Smooth muscle cell (in vitro differentiated cells): ENCODE measurements around the gene LTF. TPM values are rescaled to one million over a fixed set of nuclear protein-coding genes. Genes with fewer than 3 reads are reported as not detected.
A peak's percentile ranks its signal among the peaks of the same experiment; 100 is the strongest.

Experiments
- DNase-seq: peaks from one replicate; lab custom pipeline; 2025; ENCODE audit not compliant: unreplicated experiment; lab: John Stamatoyannopoulos, UW
- H2AFZ ChIP-seq: fragments of 200-600 bp; sonication (generic); 2 replicates; pipeline ENCODE4 v1.6.0; 2016; ENCODE audit warnings: antibody characterized with exemption, low read depth, mild to moderate bottlenecking
- H3F3A ChIP-seq: fragments of 200-600 bp; sonication (generic); 2 replicates; pipeline ENCODE4 v1.6.0; 2017; ENCODE audit warnings: antibody characterized with exemption, low read depth
- H3K27ac ChIP-seq: fragments of 200-600 bp; sonication (generic); 2 replicates; pipeline ENCODE4 v1.5.1; 2016; ENCODE audit warnings: low read depth, mild to moderate bottlenecking
- H3K27me3 ChIP-seq: fragments of 200-600 bp; sonication (generic); 2 replicates; pipeline ENCODE4 v1.6.1; 2016; ENCODE audit warnings: low read depth, mild to moderate bottlenecking
- H3K36me3 ChIP-seq: fragments of 200-600 bp; sonication (generic); 2 replicates; pipeline ENCODE4 v1.5.1; 2016; ENCODE audit warnings: low read depth
- H3K4me1 ChIP-seq: fragments of 200-600 bp; sonication (generic); 2 replicates; pipeline ENCODE4 v1.5.1; 2016; ENCODE audit warnings: low read depth
- H3K4me2 ChIP-seq: fragments of 200-600 bp; sonication (generic); 2 replicates; pipeline ENCODE4 v1.6.0; 2016; ENCODE audit warnings: mild to moderate bottlenecking
- H3K4me3 ChIP-seq: fragments of 200-600 bp; sonication (generic); 2 replicates; pipeline ENCODE4 v1.5.1; 2016; ENCODE audit warnings: mild to moderate bottlenecking
- H3K79me2 ChIP-seq: fragments of 200-600 bp; sonication (generic); 2 replicates; pipeline ENCODE4 v1.6.0; 2016; ENCODE audit warnings: low read depth, mild to moderate bottlenecking
- H3K9ac ChIP-seq: fragments of 200-600 bp; sonication (generic); 2 replicates; pipeline ENCODE4 v1.6.0; 2016; ENCODE audit warnings: low read depth
- H3K9me3 ChIP-seq: fragments of 200-600 bp; sonication (generic); replicated peaks from 2 replicates; pipeline ENCODE4 v1.5.1; 2016; ENCODE audit warnings: low read depth
- H4K20me1 ChIP-seq: fragments of 200-600 bp; sonication (generic); 2 replicates; pipeline ENCODE4 v1.6.0; 2016; ENCODE audit warnings: low read depth
- WGBS: methylation state at CpG from one replicate; pipeline ENCODE4 v1.1.7; 2016; ENCODE audit warnings: low lambda C conversion rate; 5-methylcytosine and 5-hydroxymethylcytosine counted together
- polyA plus RNA-seq: library from polyadenylated mRNA; unstranded; fragments of >200 nt; fragmentation: Nextera tagmentation; extraction: Ambion mirVana; gene quantifications from 2 replicates; pipeline ENCODE4 v1.2.1, GENCODE V29; 2016
- total RNA-seq: library from RNA; depleted of rRNA; stranded (reverse); fragments of >200 nt; gene quantifications from 2 replicates; pipeline ENCODE4 v1.2.3, GENCODE V29; 2014
- TF ChIP-seq, protein P1 (sequence below): fragments of 200-600 bp; sonication (generic); IDR thresholded peaks from 2 replicates; pipeline ENCODE4 v1.5.1; 2017; ENCODE audit warnings: borderline replicate concordance, mild to moderate bottlenecking, antibody characterized with exemption; ENCODE audit not compliant: insufficient read depth, poor library complexity, severe bottlenecking

The LTF gene
- total and polyA plus RNA-seq, 2 experiments from 2014 or later = not detected

GRCh38 chr3:46503200-46503874 is 38.6 kb upstream of the LTF start:
- Histone ChIP-seq H2AFZ (peak overlapping the region; percentile 30), H3K79me2 (no peaks in the 10 kb centered on the region), H3K9ac (no peak overlapping the region), H3K36me3 (no peaks in the 10 kb centered on the region), H3K4me1 (peaks cover 8% of the 10 kb centered on the region), H3K27me3 (no peaks in the 10 kb centered on the region), H3K4me3 (no peak overlapping the region), H3K27ac (no peak overlapping the region), H3K4me2 (no peak overlapping the region), H4K20me1 (no peaks in the 10 kb centered on the region), H3F3A (no peaks in the 10 kb centered on the region), H3K9me3 (no peaks in the 10 kb centered on the region)
- WGBS = 80% methylated on average over 7 of the region's 7 CpGs
- TF ChIP-seq, protein P1, sequence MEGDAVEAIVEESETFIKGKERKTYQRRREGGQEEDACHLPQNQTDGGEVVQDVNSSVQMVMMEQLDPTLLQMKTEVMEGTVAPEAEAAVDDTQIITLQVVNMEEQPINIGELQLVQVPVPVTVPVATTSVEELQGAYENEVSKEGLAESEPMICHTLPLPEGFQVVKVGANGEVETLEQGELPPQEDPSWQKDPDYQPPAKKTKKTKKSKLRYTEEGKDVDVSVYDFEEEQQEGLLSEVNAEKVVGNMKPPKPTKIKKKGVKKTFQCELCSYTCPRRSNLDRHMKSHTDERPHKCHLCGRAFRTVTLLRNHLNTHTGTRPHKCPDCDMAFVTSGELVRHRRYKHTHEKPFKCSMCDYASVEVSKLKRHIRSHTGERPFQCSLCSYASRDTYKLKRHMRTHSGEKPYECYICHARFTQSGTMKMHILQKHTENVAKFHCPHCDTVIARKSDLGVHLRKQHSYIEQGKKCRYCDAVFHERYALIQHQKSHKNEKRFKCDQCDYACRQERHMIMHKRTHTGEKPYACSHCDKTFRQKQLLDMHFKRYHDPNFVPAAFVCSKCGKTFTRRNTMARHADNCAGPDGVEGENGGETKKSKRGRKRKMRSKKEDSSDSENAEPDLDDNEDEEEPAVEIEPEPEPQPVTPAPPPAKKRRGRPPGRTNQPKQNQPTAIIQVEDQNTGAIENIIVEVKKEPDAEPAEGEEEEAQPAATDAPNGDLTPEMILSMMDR = no peak
- no peak for DNase-seq

DNA sequence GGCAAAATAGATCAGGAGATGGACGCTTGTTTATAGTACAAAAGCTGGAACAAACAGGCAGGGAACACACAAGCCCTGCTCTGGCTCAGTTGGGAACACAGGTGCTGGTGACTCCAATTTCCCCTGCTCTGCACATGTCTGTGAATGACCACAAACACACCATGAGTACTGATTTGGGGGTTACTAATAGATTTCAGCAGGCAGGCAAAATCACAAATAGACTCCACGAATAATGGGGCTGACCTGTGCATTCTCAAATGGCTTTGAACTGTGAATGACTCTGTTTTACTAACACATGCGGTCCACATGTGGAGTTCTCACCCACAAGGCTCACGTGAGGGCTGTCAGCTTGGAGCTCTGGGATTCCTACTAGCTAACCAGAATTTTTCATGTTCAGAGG is 37.0 kb upstream of the LTF start:
- no peak for DNase-seq
- Histone ChIP-seq H3K4me2 (no peak overlapping the region), H3K27me3 (no peaks in the 10 kb centered on the region), H3K4me1 (peaks cover 8% of the 10 kb centered on the region), H4K20me1 (no peaks in the 10 kb centered on the region), H2AFZ (no peak overlapping the region), H3K27ac (no peak overlapping the region), H3F3A (no peaks in the 10 kb centered on the region), H3K9ac (no peak overlapping the region), H3K9me3 (no peaks in the 10 kb centered on the region), H3K79me2 (no peaks in the 10 kb centered on the region), H3K4me3 (no peak overlapping the region), H3K36me3 (no peaks in the 10 kb centered on the region)
- TF ChIP-seq, protein P1 = no peak
- WGBS = 84% methylated on average over 4 of the region's 4 CpGs

GRCh38 chr3:46500656-46501635 is 36.2 kb upstream of the LTF start:
- 61% methylated on average over 5 of the region's 5 CpGs for WGBS
- DNase-seq = no peak
- no peaks in the 10 kb centered on the region for H3K36me3 ChIP-seq
- TF ChIP-seq, protein P1 = no peak
- no peaks in the 10 kb centered on the region for H3K79me2 ChIP-seq
- H3K27me3 ChIP-seq = no peaks in the 10 kb centered on the region
- H3K4me2 ChIP-seq = peak overlapping the region; percentile 47
- H3K4me3 ChIP-seq = no peak overlapping the region
- no peaks in the 10 kb centered on the region for H4K20me1 ChIP-seq
- no peak overlapping the region for H2AFZ ChIP-seq
- H3K9me3 ChIP-seq = no peaks in the 10 kb centered on the region
- H3K4me1 ChIP-seq = peaks cover 8% of the 10 kb centered on the region
- H3K27ac ChIP-seq = peak overlapping the region; percentile 60
- peak overlapping the region; percentile 45 for H3K9ac ChIP-seq
- H3F3A ChIP-seq = no peaks in the 10 kb centered on the region
